NCI-H524 (cell line): ENCODE data around the gene BIVM.

Experiments used
- DNase-seq, 2 experiments: peaks; one replicate each; lab custom pipeline; 2025; lab: John Stamatoyannopoulos, UW

Gene BIVM

GRCh38 chr13:102839462-102839861 lies 40.5 kb downstream of the BIVM start:
- DNase-seq: no peak

GRCh38 chr13:102845289-102845629 lies 46.3 kb downstream of the BIVM start:
- no peak for DNase-seq

GRCh38 chr13:102845630-102846260 lies 46.8 kb downstream of the BIVM start, which contains the start of gene ERCC5:
Gene ERCC5 (plus strand): TSS chr13:102846032. CDS start chr13:102846267, 235 bp downstream.
- peak; percentile 86 to 96 for DNase-seq

- peak in 1 of 2 experiments; percentile 52 for DNase-seq
These were observed 47.5 kb downstream of the BIVM start for GRCh38 chr13:102846261-102847015.

- DNase-seq: peak in 1 of 2 experiments; percentile 25
These were observed 48.6 kb downstream of the BIVM start for GRCh38 chr13:102847272-102848234.

GRCh38 chr13:102848956-102849355 lies 50.0 kb downstream of the BIVM start:
- no peak for DNase-seq

GRCh38 chr13:102852556-102852955 lies 53.6 kb downstream of the BIVM start:
- DNase-seq: no peak

- DNase-seq: no peak
These were observed 55.8 kb downstream of the BIVM start for GRCh38 chr13:102854675-102855074.

- DNase-seq: no peak
These were observed 57.6 kb downstream of the BIVM start for GRCh38 chr13:102856557-102856956.

GRCh38 chr13:102862624-102863210 lies 63.8 kb downstream of the BIVM start:
- DNase-seq: no peak

GRCh38 chr13:102863590-102863989 lies 64.7 kb downstream of the BIVM start:
- DNase-seq: no peak

- DNase-seq: no peak
These were observed 69.5 kb downstream of the BIVM start for GRCh38 chr13:102868366-102868936.

GRCh38 chr13:102869948-102870676 lies 71.2 kb downstream of the BIVM start:
- DNase-seq: no peak

- DNase-seq: peak; percentile 13 to 51
These were observed 71.9 kb downstream of the BIVM start for GRCh38 chr13:102870677-102871415.

- DNase-seq: no peak
These were observed 73.2 kb downstream of the BIVM start for GRCh38 chr13:102872131-102872530.

GRCh38 chr13:102872531-102872930 lies 73.6 kb downstream of the BIVM start:
- no peak for DNase-seq

- no peak for DNase-seq
These were observed 74.7 kb downstream of the BIVM start for GRCh38 chr13:102873653-102874052.

GRCh38 chr13:102875256-102875655 lies 76.3 kb downstream of the BIVM start:
- DNase-seq: no peak

GRCh38 chr13:102877303-102877702 lies 78.4 kb downstream of the BIVM start:
- no peak for DNase-seq

- no peak for DNase-seq
These were observed 79.6 kb downstream of the BIVM start for GRCh38 chr13:102878481-102878880.
